Measurements from ENCODE around the gene TTC23L.

GRCh38 chr5:34843497-34843896 is 4.5 kb downstream of the TTC23L start:
- TF ChIP-seq CTCF (IDR thresholded peaks at IDR 0.05 in 4 of 5, conservative IDR thresholded peaks at IDR 0.05 in 1 of 5) (no peak), POLR2A (IDR thresholded peaks at IDR 0.05) (no peak)

Measured in gastrocnemius medialis (tissue), 4 donors.